Aorta (tissue), 5 donors: ENCODE results near the gene ANKFN1. TPM values are rescaled to one million over a fixed set of nuclear protein-coding genes. Genes with fewer than 3 reads are reported as not detected.

Experiments
- ATAC-seq: fragments of 200-7000 bp; cut with Tn5 transposase; one replicate; pipeline ENCODE4 v1.9.1; 2022; ENCODE audit warnings: moderate library complexity; ENCODE audit not compliant: low FRiP score
- DNase-seq, 2 donors: peaks; one replicate each; pipeline ENCODE4 v3.0.0-alpha.2; 2020
- H3K27ac ChIP-seq, 2 donors: one replicate each; pipeline ENCODE4 v1.5.1; 2013; ENCODE audit warnings: low read length in 2 of 2, mild to moderate bottlenecking in 2 of 2, moderate library complexity in 2 of 2, control low read depth in 1 of 2, inconsistent platforms in 1 of 2, low read depth in 1 of 2
- H3K27me3 ChIP-seq, 2 donors: one replicate each; pipeline ENCODE4 v1.6.1; 2013; ENCODE audit warnings: control low read depth in 1 of 2, low read length in 1 of 2, mild to moderate bottlenecking in 1 of 2, moderate library complexity in 1 of 2; ENCODE audit not compliant: insufficient read depth in 2 of 2, control insufficient read depth in 1 of 2
- H3K36me3 ChIP-seq, 2 donors: one replicate each; pipeline ENCODE4 v1.6.1; 2013; ENCODE audit warnings: control low read depth in 1 of 2, low read length in 1 of 2, mild to moderate bottlenecking in 1 of 2; ENCODE audit not compliant: insufficient read depth in 2 of 2, control insufficient read depth in 1 of 2
- H3K4me1 ChIP-seq, 2 donors: one replicate each; pipeline ENCODE4 v1.6.1; 2013; ENCODE audit warnings: low read length in 2 of 2, control low read depth in 1 of 2, mild to moderate bottlenecking in 1 of 2, moderate library complexity in 1 of 2; ENCODE audit not compliant: insufficient read depth in 2 of 2, control insufficient read depth in 1 of 2
- H3K4me3 ChIP-seq, 2 donors: one replicate each; pipeline ENCODE4 v1.5.1; 2013; ENCODE audit warnings: low read length in 2 of 2, control low read depth in 1 of 2, mild to moderate bottlenecking in 1 of 2
- H3K9me3 ChIP-seq: one replicate; pipeline ENCODE4 v1.6.1; 2013; ENCODE audit warnings: mild to moderate bottlenecking, low read length; ENCODE audit not compliant: control insufficient read depth
- WGBS, 2 donors: extraction: QIAGEN DNeasy Blood & Tissue Kit; methylation state at CpG; one replicate each; pipeline ENCODE4 v1.1.7; 2013; 5-methylcytosine and 5-hydroxymethylcytosine counted together
- intact Hi-C, 2 donors: fragments of 100-400 bp; cut with DNase I; formaldehyde crosslinking; loops; one replicate each; pipeline versions ENCODE4 v1.14.2 to v1.15.0; 2022
- polyA plus RNA-seq, 2 donors: library from polyadenylated mRNA; stranded (reverse); fragments of 200-250 nt; gene quantifications; one replicate each; pipeline ENCODE4 v1.2.3, GENCODE V29; 2013
- total RNA-seq, 2 donors: library from RNA; stranded (reverse); fragmentation: NEBNext Ultra II Directional; extraction: Animal tissue kit (Norgen Biotek cat#: 25700); gene quantifications; one replicate each; pipeline ENCODE4 v1.2.1, GENCODE V29; 2021
- donor health status: healthy with polysubstance abuse.
- donor health status: Bipolar disorder and iron deficiency.
- donor health status: DM: no; HTN: no; CAD: no.
- donor health status: DM: no; HTN: no; CAD: no.
- donor health status: DM: yes; HTN: yes; CAD: no.

The ANKFN1 gene
- total and polyA plus RNA-seq, 4 donors = 0.15 to 0.99 (median 0.26) TPM; not detected in 1

- no peak overlapping the region for H3K4me3 ChIP-seq
- H3K27ac ChIP-seq = no peak overlapping the region
- DNase-seq (no peak), ATAC-seq (no peak)
- no peaks in the 10 kb centered on the region for H3K27me3 ChIP-seq
- H3K36me3 ChIP-seq = no peaks in the 10 kb centered on the region
- H3K4me1 ChIP-seq = no peaks in the 10 kb centered on the region
- no peaks in the 10 kb centered on the region for H3K9me3 ChIP-seq
- WGBS, 2 donors = 58 to 65% methylated on average over 4 of the region's 4 CpGs
- intact Hi-C loops = no loop called here
Measured at GRCh38 chr17:56119936-56120335, 33.3 kb upstream of the ANKFN1 start.

GRCh38 chr17:56121191-56122051, 31.9 kb upstream of the ANKFN1 start:
- WGBS, 2 donors = 76 to 78% methylated on average over 9 of the region's 9 CpGs
- no peak for ATAC-seq
- no peaks in the 10 kb centered on the region for H3K36me3 ChIP-seq
- DNase-seq = no peak
- no peak overlapping the region for H3K27ac ChIP-seq
- no peaks in the 10 kb centered on the region for H3K27me3 ChIP-seq
- no peak overlapping the region for H3K4me3 ChIP-seq
- intact Hi-C loops = no loop called here
- no peaks in the 10 kb centered on the region for H3K4me1 ChIP-seq
- H3K9me3 ChIP-seq = no peaks in the 10 kb centered on the region

DNA sequence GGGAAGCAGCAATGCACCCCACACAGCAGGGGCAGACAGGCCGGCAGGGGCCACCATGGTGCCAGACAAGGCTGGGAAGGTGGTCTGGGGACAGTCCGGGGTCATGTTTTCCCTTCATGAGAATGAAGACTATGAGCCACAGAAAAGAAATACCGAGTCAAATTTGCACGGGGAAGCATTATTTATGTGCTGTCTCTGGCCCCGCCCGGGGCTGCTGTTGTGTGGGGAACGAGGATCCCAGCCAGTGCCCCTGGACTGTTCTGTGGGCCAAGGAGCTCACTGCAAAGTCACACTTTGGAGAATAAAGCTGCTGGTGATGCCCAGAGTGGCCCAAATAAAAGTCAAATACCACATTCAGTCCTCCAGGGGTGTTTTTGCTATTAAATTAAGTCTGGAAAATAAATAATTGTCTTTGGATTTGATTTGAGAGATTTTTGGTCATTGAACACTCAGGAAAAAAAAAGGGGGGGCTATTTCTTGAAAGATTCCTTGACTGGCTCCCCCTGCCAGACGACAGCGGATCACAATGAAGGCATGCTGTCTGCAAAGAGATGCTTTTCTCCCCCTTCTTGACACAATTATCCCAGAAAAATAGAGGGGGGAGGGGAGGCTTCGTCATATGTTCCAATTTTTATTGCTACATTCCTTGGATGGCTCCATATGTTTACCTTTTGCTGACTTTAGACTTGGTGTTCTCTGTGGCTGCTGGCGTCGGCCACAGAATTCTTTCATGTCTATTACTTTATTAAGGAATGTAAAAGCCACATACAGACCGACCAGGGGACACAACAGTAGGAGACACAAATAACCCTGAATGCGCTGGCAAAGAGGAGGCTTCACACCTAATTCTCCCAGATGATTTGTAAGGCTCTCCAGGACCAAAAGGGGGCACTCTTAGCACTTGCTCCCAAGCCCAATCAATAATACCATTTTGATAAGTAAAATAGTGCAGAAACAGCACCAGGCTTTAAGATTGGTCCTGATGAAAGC, 27.1 kb upstream of the ANKFN1 start:
- intact Hi-C loops = no loop called here
- WGBS, 2 donors = 21 to 26% methylated on average over 14 of the region's 14 CpGs

DNA sequence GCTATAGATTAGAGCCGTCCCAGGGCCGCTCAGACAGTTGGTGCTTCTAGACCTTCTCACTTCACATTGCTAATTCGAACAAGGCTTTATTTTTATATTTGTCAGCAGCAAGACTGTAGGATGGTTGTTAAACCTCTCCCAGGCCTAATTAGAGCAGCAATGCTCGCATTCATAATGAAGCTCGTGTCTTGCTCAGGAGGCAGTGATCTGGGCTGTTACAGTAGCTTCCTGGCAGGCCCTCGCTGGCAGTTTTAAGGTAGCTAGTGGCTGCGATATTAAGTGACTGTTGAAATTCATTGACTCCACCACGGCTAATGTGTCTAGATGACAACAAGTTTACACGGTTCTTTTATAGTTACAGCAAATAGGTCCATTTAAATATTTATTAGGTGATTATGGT, 23.2 kb upstream of the ANKFN1 start:
- no peaks in the 10 kb centered on the region for H3K36me3 ChIP-seq
- ATAC-seq (no peak), DNase-seq (no peak)
- H3K9me3 ChIP-seq = no peaks in the 10 kb centered on the region
- intact Hi-C loops = no loop called here
- 82% methylated on average over 9 of the region's 9 CpGs for WGBS, 2 donors
- no peak overlapping the region for H3K4me3 ChIP-seq
- no peaks in the 10 kb centered on the region for H3K27me3 ChIP-seq
- no peak overlapping the region for H3K27ac ChIP-seq
- no peaks in the 10 kb centered on the region for H3K4me1 ChIP-seq

More for the DNA sequence above, 27.1 kb upstream of the ANKFN1 start:
- H3K4me3 ChIP-seq = no peak overlapping the region
- no peaks in the 10 kb centered on the region for H3K27me3 ChIP-seq
- H3K36me3 ChIP-seq = no peaks in the 10 kb centered on the region
- no peak overlapping the region for H3K27ac ChIP-seq
- H3K4me1 ChIP-seq = no peaks in the 10 kb centered on the region
- DNase-seq = no peak
- peak; percentile 50 for ATAC-seq
- no peaks in the 10 kb centered on the region for H3K9me3 ChIP-seq

- no peaks in the 10 kb centered on the region for H3K36me3 ChIP-seq
Measured at GRCh38 chr17:56130631-56131030, 22.6 kb upstream of the ANKFN1 start.

DNA sequence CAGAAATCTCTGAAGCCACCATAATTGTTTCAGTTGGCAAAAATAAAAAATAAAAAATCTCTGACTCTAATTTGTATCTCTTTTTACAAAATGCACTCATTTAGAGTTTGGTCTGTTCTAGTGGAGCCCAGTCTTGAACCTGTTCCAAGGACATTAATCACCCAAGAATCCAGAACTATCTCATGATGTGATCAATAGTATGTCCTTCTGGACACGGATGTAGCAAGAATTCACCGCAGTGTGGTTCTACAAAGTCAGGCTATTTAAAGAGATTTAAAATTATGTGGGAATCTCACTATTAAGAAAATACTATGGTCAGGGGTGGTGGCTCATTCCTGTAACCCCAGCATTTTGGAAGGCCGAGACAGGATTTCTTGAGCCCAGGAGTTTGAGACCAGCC, 21.8 kb upstream of the ANKFN1 start:
- no peaks in the 10 kb centered on the region for H3K27me3 ChIP-seq
- intact Hi-C loops = no loop called here
- no peak for DNase-seq
- H3K36me3 ChIP-seq = no peaks in the 10 kb centered on the region
- ATAC-seq = no peak
- WGBS, 2 donors = 70 to 73% methylated on average over 3 of the region's 3 CpGs
- no peaks in the 10 kb centered on the region for H3K9me3 ChIP-seq
- no peak overlapping the region for H3K27ac ChIP-seq
- H3K4me1 ChIP-seq = no peaks in the 10 kb centered on the region
- H3K4me3 ChIP-seq = no peak overlapping the region

More at GRCh38 chr17:56130631-56131030, 22.6 kb upstream of the ANKFN1 start:
- no peak overlapping the region for H3K27ac ChIP-seq
- WGBS, 2 donors = 86 to 93% methylated on average over 1 of the region's 1 CpG
- H3K9me3 ChIP-seq = no peaks in the 10 kb centered on the region
- ATAC-seq = no peak
- H3K4me3 ChIP-seq = no peak overlapping the region
- H3K4me1 ChIP-seq = no peaks in the 10 kb centered on the region
- intact Hi-C loops = no loop called here
- H3K27me3 ChIP-seq = no peaks in the 10 kb centered on the region
- no peak for DNase-seq

- Histone ChIP-seq H3K4me3 (no peak overlapping the region), H3K27me3 (no peaks in the 10 kb centered on the region), H3K9me3 (no peaks in the 10 kb centered on the region), H3K27ac (no peak overlapping the region), H3K4me1 (no peaks in the 10 kb centered on the region), H3K36me3 (no peaks in the 10 kb centered on the region)
- intact Hi-C loops = no loop called here
- 10 to 11% methylated on average over 1 of the region's 1 CpG for WGBS, 2 donors
- no peak for ATAC-seq
- no peak for DNase-seq
Measured at GRCh38 chr17:56136301-56136700, 17.0 kb upstream of the ANKFN1 start.

DNA sequence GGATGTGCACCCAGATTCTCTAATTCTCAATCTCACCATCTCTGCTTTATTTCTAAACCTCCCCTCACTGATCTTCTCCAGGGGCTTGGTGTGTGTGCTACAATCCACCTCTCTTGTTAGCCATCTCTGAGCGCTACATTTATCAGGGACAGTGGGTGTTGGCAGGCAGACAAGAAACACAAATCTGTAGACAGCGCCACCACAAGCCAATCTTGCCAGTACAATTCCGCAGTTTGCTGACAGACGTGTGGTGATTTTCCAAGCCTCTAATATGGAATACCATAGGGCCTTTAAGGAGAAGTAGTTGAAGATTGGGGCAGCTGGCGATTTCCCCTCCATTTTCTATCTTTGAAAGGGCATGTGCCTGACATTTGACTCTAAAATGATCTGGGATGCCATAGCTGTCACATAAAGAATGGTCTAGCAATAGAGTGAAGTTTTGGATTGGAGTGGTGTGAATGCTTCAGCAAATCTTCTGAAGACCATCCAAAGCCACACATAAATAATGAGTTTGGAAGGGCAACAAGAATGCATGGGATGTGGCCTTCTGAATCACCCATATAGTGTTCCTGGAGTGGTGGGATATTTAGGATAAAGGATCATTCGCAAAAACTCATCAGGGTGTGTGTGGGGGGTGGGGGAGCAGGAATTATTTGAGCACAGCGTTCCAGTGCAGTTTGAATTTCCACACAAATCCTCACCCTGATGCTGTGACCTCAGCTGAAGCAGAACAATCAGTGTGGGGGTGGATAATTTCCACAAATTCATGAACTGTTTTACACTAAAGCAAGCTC, 12.0 kb upstream of the ANKFN1 start:
- Histone ChIP-seq H3K4me1 (no peaks in the 10 kb centered on the region), H3K36me3 (no peaks in the 10 kb centered on the region), H3K9me3 (no peaks in the 10 kb centered on the region), H3K27me3 (no peaks in the 10 kb centered on the region), H3K4me3 (no peak overlapping the region), H3K27ac (no peak overlapping the region)
- no peak for DNase-seq
- ATAC-seq = no peak
- intact Hi-C loops = no loop called here
- WGBS, 2 donors = 37 to 45% methylated on average over 7 of the region's 7 CpGs
